GM12878 (cell line): Measurements from ENCODE around the gene ATAD2B. TPM values are rescaled to one million over a fixed set of nuclear protein-coding genes. Genes with fewer than 3 reads are reported as not detected.

Experiments used
- ATAC-seq: fragments of 200-7000 bp; cut with Tn5 transposase; 3 replicates; pipeline ENCODE4 v1.9.1; 2020; ENCODE audit warnings: mild to moderate bottlenecking, moderate library complexity
- BruUV-seq: library from RNA; stranded (reverse); fragments of 400-500 nt; replicated peaks from 2 replicates; lab custom pipeline; 2021; lab: Mats Ljungman, UMichigan
- CTCF ChIA-PET: fragments of 300-600 bp; sonication (Branson Sonifier 250); formaldehyde crosslinking; extraction: SDS; loops from one replicate; lab custom pipeline; 2021; ENCODE audit warnings: inconsistent platforms; lab: Yijun Ruan, JAX
- POLR2A ChIA-PET: fragments of 350-600 bp; formaldehyde crosslinking; extraction: SDS; loops from one replicate; lab custom pipeline; 2021; ENCODE audit warnings: inconsistent platforms; lab: Charles Lee
- RAD21 ChIA-PET: fragments of 300-600 bp; sonication (Branson Sonifier 250); formaldehyde crosslinking; loops from one replicate; lab custom pipeline; 2023; ENCODE audit warnings: antibody characterized with exemption; ENCODE audit not compliant: unreplicated experiment; lab: Charles Lee
- SMC1A ChIA-PET: fragments of 300-600 bp; sonication (Branson Sonifier 250); formaldehyde crosslinking; loops from one replicate; lab custom pipeline; 2023; ENCODE audit not compliant: unreplicated experiment, uncharacterized antibody; lab: Charles Lee
- DNase-seq: peaks from one replicate; pipeline ENCODE4 v3.0.0-alpha.2; 2011; ENCODE audit warnings: low read depth, low spot score
- FAIRE-seq: peaks from 3 replicates; lab custom pipeline; 2011; peaks lifted over from hg19 to GRCh38; lab: Jason Lieb, UNC
- H2AFZ ChIP-seq: 2 replicates; pipeline ENCODE4 v1.6.0; 2011; ENCODE audit warnings: low read depth, low read length, control low read depth; ENCODE audit not compliant: control insufficient read depth
- H3K27ac ChIP-seq: 2 replicates; pipeline ENCODE4 v1.5.1; 2011; ENCODE audit warnings: control low read depth; ENCODE audit not compliant: control insufficient read depth, insufficient read depth
- H3K27me3 ChIP-seq, 2 experiments: replicated peaks in 1 of 2; 2 replicates each; pipeline versions ENCODE4 v1.6.0 to v1.6.1; 2011; ENCODE audit warnings: low read length in 1 of 2; ENCODE audit not compliant: control insufficient read depth in 2 of 2, insufficient read depth in 2 of 2
- H3K36me3 ChIP-seq, 2 experiments: 2 replicates each; pipeline ENCODE4 v1.5.1; 2011; ENCODE audit warnings: low read length in 1 of 2; ENCODE audit not compliant: control insufficient read depth in 2 of 2, insufficient read depth in 2 of 2
- H3K4me1 ChIP-seq: 2 replicates; pipeline ENCODE4 v1.6.1; 2011; ENCODE audit warnings: mild to moderate bottlenecking, low read length, moderate library complexity, mixed read lengths; ENCODE audit not compliant: control insufficient read depth, insufficient read depth
- H3K4me2 ChIP-seq: 2 replicates; pipeline ENCODE4 v1.6.0; 2011; ENCODE audit warnings: control low read depth; ENCODE audit not compliant: control insufficient read depth, insufficient read depth
- H3K4me3 ChIP-seq: fragments of 200-600 bp; sonication (generic); 2 replicates; pipeline ENCODE4 v1.5.1; 2016
- H3K79me2 ChIP-seq: 2 replicates; pipeline ENCODE4 v1.6.0; 2011; ENCODE audit warnings: low read length; ENCODE audit not compliant: control insufficient read depth, insufficient read depth
- H3K9ac ChIP-seq: 2 replicates; pipeline ENCODE4 v1.8.0; 2011; ENCODE audit warnings: low read length, control low read depth, mixed read lengths; ENCODE audit not compliant: control insufficient read depth, insufficient read depth
- H3K9me3 ChIP-seq: replicated peaks from 3 replicates; pipeline ENCODE4 v1.5.1; 2011; ENCODE audit warnings: mild to moderate bottlenecking, low read length; ENCODE audit not compliant: control insufficient read depth, insufficient read depth
- H4K20me1 ChIP-seq: 2 replicates; pipeline ENCODE4 v1.6.0; 2011; ENCODE audit not compliant: control insufficient read depth, insufficient read depth
- ELK1 ChIP-seq: IDR thresholded peaks from 2 replicates; pipeline ENCODE4 v1.6.1; 2012; ENCODE audit warnings: low read depth, low read length, improper control_type of control experiment
- FOXK2 ChIP-seq: fragments of 450-650 bp; IDR thresholded peaks from 2 replicates; pipeline ENCODE4 v1.6.1; 2017; ENCODE audit warnings: mild to moderate bottlenecking, moderate library complexity
- HDGF ChIP-seq: fragments of 450-650 bp; IDR thresholded peaks from 2 replicates; pipeline ENCODE4 v1.6.1; 2016; ENCODE audit warnings: antibody characterized with exemption
- POLR2A ChIP-seq: IDR thresholded peaks from 2 replicates; pipeline ENCODE4 v1.6.1; 2011; ENCODE audit warnings: low read depth, mild to moderate bottlenecking, low read length
- RAD51 ChIP-seq: fragments of 450-650 bp; IDR thresholded peaks from 2 replicates; pipeline ENCODE4 v1.6.1; 2016; ENCODE audit warnings: moderate library complexity, mild to moderate bottlenecking, inconsistent platforms
- RFX5 ChIP-seq: IDR thresholded peaks from 2 replicates; pipeline ENCODE4 v1.6.1; 2011; ENCODE audit warnings: low read depth, low read length, improper control_type of control experiment
- SMAD5 ChIP-seq: IDR thresholded peaks from 2 replicates; pipeline ENCODE4 v1.6.1; 2016; ENCODE audit warnings: antibody characterized with exemption, low read depth
- SREBF2 ChIP-seq: IDR thresholded peaks from 2 replicates; pipeline ENCODE4 v1.6.1; 2012; ENCODE audit warnings: mild to moderate bottlenecking, low read length
- ZNF274 ChIP-seq: IDR thresholded peaks from one replicate; pipeline ENCODE4 v1.8.0; 2011; ENCODE audit not compliant: insufficient read length, insufficient read depth
- WGBS: methylation state at CpG from one replicate; pipeline ENCODE4 v1.1.6; 2016; ENCODE audit warnings: low lambda C conversion rate; ENCODE audit not compliant: insufficient replicate concordance, insufficient coverage; ENCODE audit errors: missing lambda C conversion rate; 5-methylcytosine and 5-hydroxymethylcytosine counted together
- in situ Hi-C: fragments of 300-500 bp; cut with MboI; formaldehyde crosslinking; loops from 9 replicates; pipeline ENCODE4 v1.14.3; 2018; ENCODE audit warnings: mixed read lengths
- intact Hi-C: fragments of 100-400 bp; cut with micrococcal nuclease; formaldehyde crosslinking; loops from one replicate; pipeline ENCODE4 v1.14.2; 2022; ENCODE audit not compliant: unreplicated experiment
- polyA plus RNA-seq, 11 experiments: library from polyadenylated mRNA; depleted of rRNA in 4 of 11; unstranded in 6 of 11; stranded (reverse) in 5 of 11; fragments of >200 nt; fragmentation: Nextera tagmentation in 4 of 11; fragmentation: Illumina TruSeq in 1 of 11; extraction: Ambion mirVana in 4 of 11; extraction: Trizol in 1 of 11; gene quantifications; 1 replicate in 1 of 11; 2 replicates in 10 of 11; pipeline versions ENCODE4 v1.2.1 to v1.2.3, GENCODE V29; 2011 to 2016; ENCODE audit warnings: inconsistent platforms in 2 of 11, missing spikeins in 2 of 11, low read depth in 1 of 11
- total RNA-seq, 4 experiments: library from RNA; depleted of rRNA in 3 of 4; stranded (reverse); fragments of >200 nt in 3 of 4; fragmentation: Illumina TruSeq in 1 of 4; extraction: Trizol in 1 of 4; gene quantifications; 2 replicates each; pipeline versions ENCODE4 v1.2.1 to v1.2.3, GENCODE V29; 2013 to 2021

Gene ATAD2B
- total and polyA plus RNA-seq, 10 of the 15 experiments (the other 5 are each of a cell fraction or from before 2014, with no cell fraction given), result 3.6 to 29.9 (median 16.8) TPM

- Histone ChIP-seq H4K20me1 (no peaks in the 10 kb centered on the region), H3K36me3 (peaks cover 2 to 12% of the 10 kb centered on the region in 2 experiments; a peak in 3 of 4 replicates)
- TF ChIP-seq HDGF (no peak), ZNF274 (no peak), POLR2A (no peak), FOXK2 (no peak), SREBF2 (no peak), RAD51 (no peak), RFX5 (no peak), ELK1 (no peak), SMAD5 (no peak)
- TF ChIP-seq, all 136 proteins: peak for 0
- in situ Hi-C loops, result no loop called here
- ATAC-seq, result no peak
- Histone ChIP-seq H3K79me2 (no peaks in the 10 kb centered on the region; the same call in 1 of the 2 replicates), H3K4me3 (no peak overlapping the region), H3K27me3 (no peaks in the 10 kb centered on the region), H3K9me3 (no peaks in the 10 kb centered on the region; the same call in 2 of the 3 replicates), H3K4me1 (no peaks in the 10 kb centered on the region), H3K27ac (no peak overlapping the region), H2AFZ (no peak overlapping the region), H3K9ac (no peak overlapping the region), H3K4me2 (no peak overlapping the region)
- FAIRE-seq, result no peak
- RAD21 ChIA-PET, result no interaction called here
- 100% methylated on average over 4 of the region's 4 CpGs for WGBS
- SMC1A ChIA-PET, result no interaction called here
- intact Hi-C loops, result no loop called here
- CTCF ChIA-PET, result interaction anchor here (1.7 kb wide), 1 partner anchor 144 kb away, joined by 4 read pairs; no protein-coding TSS in a partner anchor
- POLR2A ChIA-PET, result interaction anchor here (0.6 kb wide), 1 partner anchor 29 kb away, joined by 3 read pairs; no protein-coding TSS in a partner anchor
- no TSS peak for BruUV-seq
- DNase-seq, result no peak
Measured at GRCh38 chr2:23967846-23968245, 40.9 kb upstream of the ATAD2B start.
